Measurements from ENCODE around the gene ARID1B.

DNA sequence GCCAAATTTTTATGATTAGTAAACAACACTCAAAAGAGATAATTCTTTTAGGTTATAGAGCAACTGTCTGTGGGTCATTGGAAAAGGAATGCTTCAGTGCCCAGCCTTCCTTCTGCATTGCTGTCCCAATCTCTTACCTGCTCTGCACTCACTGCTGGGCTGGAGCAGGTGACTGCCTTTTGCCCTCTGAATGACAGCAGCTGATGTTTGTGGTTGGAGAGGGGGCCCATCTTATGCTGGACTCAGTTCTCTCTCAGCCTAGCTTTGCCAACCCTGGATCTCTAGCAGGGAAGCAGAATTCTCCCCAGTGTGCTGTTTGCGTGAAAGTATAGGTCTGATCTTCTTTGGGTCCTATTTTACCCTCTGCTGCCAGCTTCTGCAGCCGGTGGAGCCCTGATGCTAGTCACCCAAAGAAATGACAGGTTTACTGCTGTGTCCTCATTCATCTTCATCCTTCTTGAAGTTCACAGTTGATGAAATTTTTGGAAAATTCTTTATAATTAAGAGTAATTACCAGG is 193.5 kb downstream of the ARID1B start:
- TF ChIP-seq TFAM (CRISPR knock-in tag; conservative IDR thresholded peaks at IDR 0.05) (no peak), TBP (optimal IDR thresholded peaks at IDR 0.05; ENCODE audit: low read depth, low read length) (no peak), YY1 (IDR thresholded peaks at IDR 0.05; ENCODE audit: borderline replicate concordance in 1 of 3, control insufficient read depth in 1 of 3, extremely low read depth in 1 of 3, insufficient read depth in 3 of 3, insufficient read length in 1 of 3, insufficient replicate concordance in 2 of 3, low read depth in 1 of 3, low read length in 2 of 3) (no peak)
- TF ChIP-seq, protein P1, sequence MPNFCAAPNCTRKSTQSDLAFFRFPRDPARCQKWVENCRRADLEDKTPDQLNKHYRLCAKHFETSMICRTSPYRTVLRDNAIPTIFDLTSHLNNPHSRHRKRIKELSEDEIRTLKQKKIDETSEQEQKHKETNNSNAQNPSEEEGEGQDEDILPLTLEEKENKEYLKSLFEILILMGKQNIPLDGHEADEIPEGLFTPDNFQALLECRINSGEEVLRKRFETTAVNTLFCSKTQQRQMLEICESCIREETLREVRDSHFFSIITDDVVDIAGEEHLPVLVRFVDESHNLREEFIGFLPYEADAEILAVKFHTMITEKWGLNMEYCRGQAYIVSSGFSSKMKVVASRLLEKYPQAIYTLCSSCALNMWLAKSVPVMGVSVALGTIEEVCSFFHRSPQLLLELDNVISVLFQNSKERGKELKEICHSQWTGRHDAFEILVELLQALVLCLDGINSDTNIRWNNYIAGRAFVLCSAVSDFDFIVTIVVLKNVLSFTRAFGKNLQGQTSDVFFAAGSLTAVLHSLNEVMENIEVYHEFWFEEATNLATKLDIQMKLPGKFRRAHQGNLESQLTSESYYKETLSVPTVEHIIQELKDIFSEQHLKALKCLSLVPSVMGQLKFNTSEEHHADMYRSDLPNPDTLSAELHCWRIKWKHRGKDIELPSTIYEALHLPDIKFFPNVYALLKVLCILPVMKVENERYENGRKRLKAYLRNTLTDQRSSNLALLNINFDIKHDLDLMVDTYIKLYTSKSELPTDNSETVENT (CRISPR knock-in tag; IDR thresholded peaks at IDR 0.05) = no peak
